Thyroid gland (tissue), 4 donors: Measurements from ENCODE around the gene RTTN. TPM values are rescaled to one million over a fixed set of nuclear protein-coding genes. Genes with fewer than 3 reads are reported as not detected.

Source experiments
- DNase-seq, 2 donors: peaks; one replicate each; pipeline ENCODE4 v3.0.0-alpha.2; 2019
- H3K27ac ChIP-seq, 3 donors: fragments of 200-600 bp; sonication (generic); 1 replicate in 2 of 3; 2 replicates in 1 of 3; pipeline ENCODE4 v1.5.1; 2016 to 2019; ENCODE audit warnings: mild to moderate bottlenecking in 1 of 3, moderate library complexity in 1 of 3
- H3K27me3 ChIP-seq: fragments of 200-600 bp; sonication (generic); one replicate; pipeline ENCODE4 v1.5.1; 2019
- H3K36me3 ChIP-seq, 2 donors: fragments of 200-600 bp; sonication (generic); one replicate each; pipeline ENCODE4 v1.5.1; 2016 to 2019
- H3K4me1 ChIP-seq, 2 donors: fragments of 200-600 bp; sonication (generic); one replicate each; pipeline ENCODE4 v1.5.1; 2017 to 2019
- H3K4me3 ChIP-seq, 3 donors: fragments of 200-600 bp; sonication (generic); replicated peaks in 1 of 3; 1 replicate in 2 of 3; 2 replicates in 1 of 3; pipeline ENCODE4 v1.5.1; 2016; ENCODE audit warnings: mild to moderate bottlenecking in 1 of 3
- H3K9me3 ChIP-seq: fragments of 200-600 bp; sonication (generic); one replicate; pipeline ENCODE4 v1.5.1; 2017
- POLR2A ChIP-seq, 2 donors: fragments of 450-650 bp; IDR thresholded peaks; one replicate each; pipeline ENCODE4 v1.6.1; 2017; ENCODE audit warnings: antibody characterized with exemption in 2 of 2, mild to moderate bottlenecking in 2 of 2, moderate library complexity in 1 of 2
- WGBS, 2 donors: methylation state at CpG; one replicate each; pipeline ENCODE4 v1.1.5; 2017; 5-methylcytosine and 5-hydroxymethylcytosine counted together
- intact Hi-C: fragments of 100-400 bp; cut with DNase I; formaldehyde crosslinking; loops from one replicate; pipeline ENCODE4 v1.15.1; 2023
- total RNA-seq, 4 donors: library from RNA; depleted of rRNA; stranded (reverse); fragments of >200 nt; gene quantifications; one replicate each; pipeline ENCODE4 v1.2.3, GENCODE V29; 2016
- TF ChIP-seq, protein P1 (sequence below), 6 experiments: fragments of 200-600 bp in 3 of 6; fragments of 450-650 bp in 3 of 6; sonication (generic) in 3 of 6; IDR thresholded peaks; one replicate each; pipeline ENCODE4 v1.5.1; 2016 to 2019; ENCODE audit warnings: antibody characterized with exemption in 6 of 6, mild to moderate bottlenecking in 2 of 6, inconsistent platforms in 1 of 6, moderate library complexity in 1 of 6

RTTN gene
- total RNA-seq, 4 donors from 2014 or later, result 12.6 to 34.6 (median 19.3) TPM

DNA sequence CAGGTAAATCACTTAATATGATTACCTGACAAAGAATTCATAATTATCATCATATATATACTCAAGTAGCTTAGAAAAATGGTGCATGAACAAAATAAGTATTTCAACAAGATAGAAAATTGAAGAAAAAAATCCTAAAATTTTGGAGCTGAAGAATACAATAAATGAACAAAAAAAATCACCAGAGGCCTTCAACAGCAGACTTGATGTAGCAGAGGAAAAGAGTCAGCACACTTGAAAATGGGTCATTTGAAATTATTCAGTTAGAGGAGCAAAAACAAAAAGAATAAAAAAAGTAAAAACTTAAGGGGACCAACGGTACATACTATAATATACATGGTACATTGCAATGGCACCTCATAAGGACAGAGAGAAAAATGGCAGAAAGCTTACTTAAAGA, 217.6 kb downstream of the RTTN start:
- DNase-seq, result no peak
- Histone ChIP-seq H3K4me1 (no peaks in the 10 kb centered on the region), H3K36me3 (no peaks in the 10 kb centered on the region), H3K27ac (no peak overlapping the region), H3K27me3 (no peaks in the 10 kb centered on the region), H3K4me3 (no peak overlapping the region), H3K9me3 (no peaks in the 10 kb centered on the region)
- WGBS, 2 donors, result 88 to 97% methylated on average over 1 of the region's 1 CpG
- intact Hi-C loops, result no loop called here
- TF ChIP-seq, protein P1, sequence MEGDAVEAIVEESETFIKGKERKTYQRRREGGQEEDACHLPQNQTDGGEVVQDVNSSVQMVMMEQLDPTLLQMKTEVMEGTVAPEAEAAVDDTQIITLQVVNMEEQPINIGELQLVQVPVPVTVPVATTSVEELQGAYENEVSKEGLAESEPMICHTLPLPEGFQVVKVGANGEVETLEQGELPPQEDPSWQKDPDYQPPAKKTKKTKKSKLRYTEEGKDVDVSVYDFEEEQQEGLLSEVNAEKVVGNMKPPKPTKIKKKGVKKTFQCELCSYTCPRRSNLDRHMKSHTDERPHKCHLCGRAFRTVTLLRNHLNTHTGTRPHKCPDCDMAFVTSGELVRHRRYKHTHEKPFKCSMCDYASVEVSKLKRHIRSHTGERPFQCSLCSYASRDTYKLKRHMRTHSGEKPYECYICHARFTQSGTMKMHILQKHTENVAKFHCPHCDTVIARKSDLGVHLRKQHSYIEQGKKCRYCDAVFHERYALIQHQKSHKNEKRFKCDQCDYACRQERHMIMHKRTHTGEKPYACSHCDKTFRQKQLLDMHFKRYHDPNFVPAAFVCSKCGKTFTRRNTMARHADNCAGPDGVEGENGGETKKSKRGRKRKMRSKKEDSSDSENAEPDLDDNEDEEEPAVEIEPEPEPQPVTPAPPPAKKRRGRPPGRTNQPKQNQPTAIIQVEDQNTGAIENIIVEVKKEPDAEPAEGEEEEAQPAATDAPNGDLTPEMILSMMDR (IDR thresholded peaks at IDR 0.05), result no peak
- TF ChIP-seq POLR2A (IDR thresholded peaks at IDR 0.05), result no peak

DNA sequence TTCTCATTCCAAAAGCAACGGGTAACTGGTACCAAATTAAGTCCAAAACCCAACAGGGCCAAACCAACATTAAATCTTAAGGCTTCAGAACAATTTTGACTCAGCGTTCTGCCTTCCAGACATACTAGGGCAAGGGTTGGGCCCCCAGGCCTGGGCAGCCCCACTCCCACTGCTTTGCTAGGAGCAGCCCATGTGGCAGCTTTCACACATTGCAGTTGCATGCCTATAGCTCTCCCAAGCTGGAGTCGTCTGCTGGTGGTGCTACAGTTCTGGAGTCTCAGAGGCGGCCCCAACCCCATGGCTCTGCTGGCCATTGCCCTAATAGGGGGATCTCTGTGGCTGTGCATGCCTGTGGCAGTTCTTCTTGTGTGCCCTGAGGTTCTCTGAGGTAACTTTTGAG, 220.2 kb downstream of the RTTN start:
- no peak for DNase-seq
- H3K4me1 ChIP-seq, result peaks cover 0 to 12% of the 10 kb centered on the region in 2 donors
- 99% methylated on average over 4 of the region's 4 CpGs for WGBS, 2 donors
- TF ChIP-seq, protein P1 (IDR thresholded peaks at IDR 0.05), result no peak
- TF ChIP-seq POLR2A (IDR thresholded peaks at IDR 0.05), result no peak
- H3K27ac ChIP-seq, result no peak overlapping the region
- H3K27me3 ChIP-seq, result no peaks in the 10 kb centered on the region
- intact Hi-C loops, result no loop called here
- H3K4me3 ChIP-seq, result no peak overlapping the region
- H3K9me3 ChIP-seq, result no peaks in the 10 kb centered on the region
- H3K36me3 ChIP-seq, result no peaks in the 10 kb centered on the region

DNA sequence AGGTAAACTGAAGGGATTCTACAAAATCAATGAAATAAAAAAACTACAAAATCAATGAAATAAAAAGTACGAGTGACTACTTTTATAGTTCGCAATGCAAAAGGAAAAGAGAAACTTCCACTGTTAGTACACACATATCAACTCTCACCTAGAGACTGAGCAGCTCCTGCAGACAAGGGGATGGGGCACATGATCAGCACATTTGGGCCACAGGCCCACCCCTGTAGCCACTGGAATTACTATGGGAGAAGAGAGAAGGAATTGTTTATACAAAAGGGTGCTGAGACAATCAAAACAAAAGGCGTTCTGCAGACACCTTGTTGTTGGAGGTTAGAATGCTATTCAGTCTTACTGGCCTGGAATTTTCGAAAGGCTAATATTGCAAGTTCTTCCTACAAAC, 223.1 kb downstream of the RTTN start:
- H3K4me3 ChIP-seq, result no peak overlapping the region
- peaks cover 0 to 12% of the 10 kb centered on the region in 2 donors for H3K4me1 ChIP-seq
- intact Hi-C loops, result no loop called here
- no peaks in the 10 kb centered on the region for H3K27me3 ChIP-seq
- no peaks in the 10 kb centered on the region for H3K9me3 ChIP-seq
- no peak for TF ChIP-seq POLR2A (IDR thresholded peaks at IDR 0.05)
- TF ChIP-seq, protein P1 (IDR thresholded peaks at IDR 0.05), result no peak
- peak in 1 of 2 donors; percentile 15 for DNase-seq
- H3K27ac ChIP-seq, result peak overlapping the region in 1 of 3 donors; percentile 7
- H3K36me3 ChIP-seq, result no peaks in the 10 kb centered on the region
- 70 to 76% methylated on average over 4 of the region's 4 CpGs for WGBS, 2 donors

DNA sequence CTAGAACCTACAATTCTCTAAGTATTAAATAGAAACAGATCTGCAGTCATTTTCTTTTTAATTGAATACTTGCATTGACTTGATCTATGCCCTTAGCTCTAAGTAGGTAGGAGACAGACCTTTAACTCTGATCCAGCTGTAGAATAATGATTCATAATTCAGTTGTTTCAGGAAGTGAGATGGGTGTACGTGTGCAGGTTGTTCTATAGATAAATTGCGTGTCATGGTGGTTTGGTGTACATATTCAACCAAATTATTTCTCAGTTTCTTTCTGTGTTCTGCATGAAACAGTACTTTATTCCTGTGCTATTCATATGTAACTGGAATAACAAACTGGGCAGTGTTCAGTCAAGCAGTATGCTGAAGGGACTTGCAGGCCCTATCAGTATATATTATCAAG, 223.5 kb downstream of the RTTN start:
- DNase-seq, result no peak
- H3K4me1 ChIP-seq, result peaks cover 0 to 12% of the 10 kb centered on the region in 2 donors
- H3K9me3 ChIP-seq, result no peaks in the 10 kb centered on the region
- no peak overlapping the region for H3K4me3 ChIP-seq
- 88 to 89% methylated on average over 2 of the region's 2 CpGs for WGBS, 2 donors
- no peaks in the 10 kb centered on the region for H3K36me3 ChIP-seq
- TF ChIP-seq POLR2A (IDR thresholded peaks at IDR 0.05), result no peak
- TF ChIP-seq, protein P1 (IDR thresholded peaks at IDR 0.05), result no peak
- peak overlapping the region in 1 of 3 donors; percentile 7 for H3K27ac ChIP-seq
- intact Hi-C loops, result no loop called here
- H3K27me3 ChIP-seq, result no peaks in the 10 kb centered on the region

DNA sequence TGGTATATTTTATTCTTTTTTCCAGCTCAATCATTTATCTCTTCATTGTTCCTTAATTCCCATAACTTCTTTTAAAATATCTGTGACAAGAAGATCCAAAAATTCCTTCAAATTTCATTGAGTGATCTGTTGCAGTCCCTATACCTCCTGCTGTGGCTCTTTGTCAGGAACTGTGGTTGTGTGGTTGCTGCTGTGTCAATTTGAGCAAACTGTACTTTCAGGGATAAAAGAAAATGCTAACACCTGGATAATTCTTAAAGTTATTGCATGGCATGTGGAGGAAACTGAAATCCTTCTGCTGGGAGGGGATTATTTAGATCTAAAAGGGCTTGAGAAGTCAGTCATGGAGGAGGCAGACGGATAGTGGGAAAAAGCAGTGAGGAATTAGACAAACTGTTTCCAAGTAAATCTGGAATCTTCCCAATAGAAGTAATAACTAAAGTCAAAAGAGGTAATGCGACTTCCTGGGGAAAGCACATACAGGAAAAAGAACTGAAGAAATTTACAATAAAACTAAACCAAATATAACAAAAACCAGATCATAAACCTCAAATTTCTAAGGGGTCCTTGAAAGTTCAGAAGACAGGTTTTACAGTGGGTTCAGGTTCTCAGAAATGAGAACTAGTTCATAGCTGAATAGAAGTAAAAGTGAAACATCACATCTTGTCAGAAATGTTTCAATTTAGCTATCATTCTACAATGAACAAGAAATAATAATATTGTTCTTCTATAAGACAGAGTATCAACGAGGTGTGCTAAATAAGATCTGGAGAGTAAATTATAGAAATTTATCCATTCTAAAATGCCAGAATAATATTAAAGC, 224.3 kb downstream of the RTTN start:
- intact Hi-C loops, result no loop called here
- Histone ChIP-seq H3K9me3 (no peaks in the 10 kb centered on the region), H3K27me3 (no peaks in the 10 kb centered on the region), H3K4me1 (peaks cover 0 to 12% of the 10 kb centered on the region in 2 donors), H3K36me3 (no peaks in the 10 kb centered on the region), H3K4me3 (no peak overlapping the region), H3K27ac (peak overlapping the region in 1 of 3 donors; percentile 7)
- no peak for DNase-seq
- TF ChIP-seq, protein P1 (IDR thresholded peaks at IDR 0.05), result no peak
- TF ChIP-seq POLR2A (IDR thresholded peaks at IDR 0.05), result no peak
- WGBS, 2 donors, result 49 to 54% methylated on average over 3 of the region's 3 CpGs
